ENCODE measurements around the gene PRKCE.

GRCh38 chr2:45625824-45626223, 25.7 kb upstream of the PRKCE start:
- TF ChIP-seq CTCF (conservative IDR thresholded peaks at IDR 0.05; ENCODE audit: low read depth, low read length) (no peak), EZH2 (IDR thresholded peaks at IDR 0.05; ENCODE audit: borderline replicate concordance, low read depth, low read length, poor library complexity, severe bottlenecking) (no peak)
